CD4-positive, alpha-beta T cell (primary cell): ENCODE results near the gene AK2. TPM values are rescaled to one million over a fixed set of nuclear protein-coding genes. Genes with fewer than 3 reads are reported as not detected.
"Not testable (repeated sequence)": the region's sequence is repeated elsewhere in the genome, so short reads cannot be mapped to it uniquely, and the experiment has no call there.

Experiments
- ATAC-seq: fragments of 200-7000 bp; cut with Tn5 transposase; one replicate; pipeline ENCODE4 v1.10.0; 2022; ENCODE audit warnings: mild to moderate bottlenecking; ENCODE audit not compliant: poor library complexity
- CTCF ChIA-PET: fragments of 350-600 bp; sonication (Branson Sonifier 250); formaldehyde crosslinking; loops from one replicate; lab custom pipeline; 2021; ENCODE audit warnings: antibody characterized with exemption, inconsistent platforms; lab: Charles Lee
- POLR2A ChIA-PET: fragments of 350-600 bp; sonication (Branson Sonifier 250); formaldehyde crosslinking; loops from one replicate; lab custom pipeline; 2021; ENCODE audit warnings: antibody characterized with exemption, inconsistent platforms; lab: Charles Lee
- DNase-seq, 14 experiments: peaks; one replicate each; pipeline ENCODE4 v3.0.0-alpha.2; 2013 to 2020; ENCODE audit warnings: mixed read lengths in 2 of 14
- H3K27ac ChIP-seq, 2 donors: one replicate each; pipeline versions ENCODE4 v1.5.1 to v1.7.0; 2013; ENCODE audit warnings: low read length in 2 of 2, low read depth in 1 of 2, mild to moderate bottlenecking in 1 of 2
- H3K27me3 ChIP-seq, 2 experiments: 1 replicate in 1 of 2; 2 replicates in 1 of 2; pipeline versions ENCODE4 v1.6.1 to v1.7.0; 2013; ENCODE audit warnings: low read length in 2 of 2, control low read depth in 1 of 2, mild to moderate bottlenecking in 1 of 2, moderate library complexity in 1 of 2; ENCODE audit not compliant: insufficient read depth in 2 of 2, control insufficient read depth in 1 of 2
- H3K36me3 ChIP-seq: one replicate; pipeline ENCODE4 v1.6.1; 2013; ENCODE audit warnings: low read length, control low read depth; ENCODE audit not compliant: insufficient read depth
- H3K4me1 ChIP-seq: one replicate; pipeline ENCODE4 v1.6.1; 2013; ENCODE audit warnings: low read length, control low read depth; ENCODE audit not compliant: insufficient read depth
- H3K4me3 ChIP-seq: one replicate; pipeline ENCODE4 v1.5.1; 2013; ENCODE audit warnings: mild to moderate bottlenecking, low read length, moderate library complexity
- H3K9me3 ChIP-seq, 2 experiments: 1 replicate in 1 of 2; 2 replicates in 1 of 2; pipeline versions ENCODE4 v1.6.1 to v1.7.0; 2013; ENCODE audit warnings: low read length in 2 of 2, mild to moderate bottlenecking in 2 of 2, control low read depth in 1 of 2, moderate library complexity in 1 of 2; ENCODE audit not compliant: control insufficient read depth in 1 of 2, insufficient read depth in 1 of 2
- H3K27ac Mint-ChIP-seq: one replicate; pipeline ENCODE4 v1.8.0; 2020; ENCODE audit warnings: mixed read lengths
- H3K27me3 Mint-ChIP-seq: one replicate; pipeline ENCODE4 v1.8.0; 2021; ENCODE audit warnings: mixed read lengths
- H3K36me3 Mint-ChIP-seq: one replicate; pipeline ENCODE4 v1.8.0; 2021; ENCODE audit warnings: low read depth, mixed read lengths
- H3K4me1 Mint-ChIP-seq: one replicate; pipeline ENCODE4 v1.8.0; 2021; ENCODE audit warnings: low read depth, mixed read lengths
- H3K4me3 Mint-ChIP-seq: one replicate; pipeline ENCODE4 v1.8.0; 2020; ENCODE audit warnings: mild to moderate bottlenecking, mixed read lengths
- H3K9me3 Mint-ChIP-seq: one replicate; pipeline ENCODE4 v1.8.0; 2020; ENCODE audit warnings: mixed read lengths
- intact Hi-C, 2 experiments: fragments of 100-400 bp; cut with DNase I in 1 of 2; cut with micrococcal nuclease in 1 of 2; formaldehyde crosslinking; loops; one replicate each; pipeline versions ENCODE4 v1.15.1 to v1.9.0; 2023 to 2025; cut with DNase I, micrococcal nuclease
- total RNA-seq, 174 experiments: library from RNA in 2 of 174; stranded (reverse) in 2 of 174; gene quantifications; one replicate each; pipeline ENCODE4 v1.2.3 and lab custom pipeline; 2021 to 2026
- TF ChIP-seq, protein P1 (sequence below): fragments of 200-600 bp; IDR thresholded peaks from one replicate; pipeline ENCODE4 v1.8.0; 2022; ENCODE audit warnings: antibody characterized with exemption, mild to moderate bottlenecking

Gene AK2
- total RNA-seq, 2 experiments from 2014 or later: 25.6 to 30.4 TPM

DNA sequence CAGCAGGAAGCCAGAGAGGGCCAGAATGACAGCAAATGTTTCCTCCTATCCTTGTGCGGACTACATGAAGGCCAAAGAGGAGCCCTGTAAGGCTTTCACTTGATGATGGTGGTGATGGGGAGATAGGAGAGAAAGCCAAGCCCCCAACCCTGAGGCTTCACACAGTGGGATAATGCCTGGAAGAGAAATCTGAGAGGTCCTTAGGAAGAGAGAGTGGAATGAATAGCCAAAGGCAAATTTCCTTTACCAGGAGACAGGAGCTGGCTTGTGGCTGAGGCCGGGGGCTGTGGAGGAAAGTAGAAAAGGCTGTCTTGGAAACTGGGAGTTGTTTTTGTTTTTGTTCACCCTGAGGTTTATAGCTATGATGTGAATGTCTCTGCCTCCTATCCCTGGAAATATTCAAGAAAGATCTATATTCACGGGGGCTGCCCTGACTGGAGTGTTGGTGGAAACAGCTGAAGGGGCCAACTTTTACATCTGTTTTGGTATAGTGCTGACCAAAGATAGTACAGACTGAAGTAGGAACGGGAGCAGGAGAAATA lies 59.1 kb downstream of the AK2 start:
- no peaks in the 10 kb centered on the region for H3K36me3 ChIP-seq
- no peak overlapping the region for H3K4me3 Mint-ChIP-seq
- ChIA-PET CTCF (no interaction called here), POLR2A (interaction anchor here (1.0 to 1.3 kb wide), 2 partner anchors 12 to 13 kb away, joined by 3 to 6 read pairs; partner anchors contain the start of gene RNF19B)
- peaks cover 35% of the 10 kb centered on the region for H3K4me1 ChIP-seq
- TF ChIP-seq, protein P1, sequence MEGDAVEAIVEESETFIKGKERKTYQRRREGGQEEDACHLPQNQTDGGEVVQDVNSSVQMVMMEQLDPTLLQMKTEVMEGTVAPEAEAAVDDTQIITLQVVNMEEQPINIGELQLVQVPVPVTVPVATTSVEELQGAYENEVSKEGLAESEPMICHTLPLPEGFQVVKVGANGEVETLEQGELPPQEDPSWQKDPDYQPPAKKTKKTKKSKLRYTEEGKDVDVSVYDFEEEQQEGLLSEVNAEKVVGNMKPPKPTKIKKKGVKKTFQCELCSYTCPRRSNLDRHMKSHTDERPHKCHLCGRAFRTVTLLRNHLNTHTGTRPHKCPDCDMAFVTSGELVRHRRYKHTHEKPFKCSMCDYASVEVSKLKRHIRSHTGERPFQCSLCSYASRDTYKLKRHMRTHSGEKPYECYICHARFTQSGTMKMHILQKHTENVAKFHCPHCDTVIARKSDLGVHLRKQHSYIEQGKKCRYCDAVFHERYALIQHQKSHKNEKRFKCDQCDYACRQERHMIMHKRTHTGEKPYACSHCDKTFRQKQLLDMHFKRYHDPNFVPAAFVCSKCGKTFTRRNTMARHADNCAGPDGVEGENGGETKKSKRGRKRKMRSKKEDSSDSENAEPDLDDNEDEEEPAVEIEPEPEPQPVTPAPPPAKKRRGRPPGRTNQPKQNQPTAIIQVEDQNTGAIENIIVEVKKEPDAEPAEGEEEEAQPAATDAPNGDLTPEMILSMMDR: no peak
- peaks cover 33% of the 10 kb centered on the region for H3K4me1 Mint-ChIP-seq
- H3K4me3 ChIP-seq: no peak overlapping the region
- peaks cover 5 to 6% of the 10 kb centered on the region in 2 experiments for H3K27me3 ChIP-seq
- peak overlapping the region; percentile 21 for H3K27ac Mint-ChIP-seq
- H3K27me3 Mint-ChIP-seq: peaks cover 1% of the 10 kb centered on the region
- no peak for ATAC-seq
- H3K9me3 ChIP-seq: no peaks in the 10 kb centered on the region
- intact Hi-C loops: no loop called here
- H3K9me3 Mint-ChIP-seq: no peaks in the 10 kb centered on the region
- H3K36me3 Mint-ChIP-seq: no peaks in the 10 kb centered on the region
- DNase-seq: no peak
- no peak overlapping the region for H3K27ac ChIP-seq

DNA sequence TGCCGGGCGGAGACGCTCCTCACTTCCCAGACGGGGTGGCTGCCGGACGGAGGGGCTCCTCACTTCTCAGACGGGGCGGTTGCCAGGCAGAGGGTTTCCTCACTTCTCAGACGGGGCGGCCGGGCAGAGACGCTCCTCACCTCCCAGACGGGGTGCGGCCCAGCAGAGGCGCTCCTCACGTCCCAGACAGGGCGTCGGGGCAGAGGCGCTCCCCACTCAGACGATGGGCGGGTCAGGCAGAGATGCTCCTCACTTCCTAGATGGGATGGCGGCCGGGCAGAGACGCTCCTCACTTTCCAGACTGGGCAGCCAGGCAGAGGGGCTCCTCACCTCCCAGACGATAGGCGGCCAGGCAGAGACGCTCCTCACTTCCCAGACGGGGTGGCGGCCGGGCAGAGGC lies 61.6 kb downstream of the AK2 start:
- H3K36me3 ChIP-seq, ATAC-seq, CTCF ChIA-PET, H3K4me3 ChIP-seq, intact Hi-C loops, H3K36me3 Mint-ChIP-seq, H3K27ac ChIP-seq, H3K4me3 Mint-ChIP-seq, H3K9me3 ChIP-seq, POLR2A ChIA-PET, DNase-seq, H3K9me3 Mint-ChIP-seq, H3K27ac Mint-ChIP-seq: not testable (repeated sequence)
- peaks cover 12% of the 10 kb centered on the region for H3K4me1 ChIP-seq
- H3K4me1 Mint-ChIP-seq: peaks cover 18% of the 10 kb centered on the region
- H3K27me3 ChIP-seq: peaks cover 23% of the 10 kb centered on the region in 2 experiments
- H3K27me3 Mint-ChIP-seq: peaks cover 21% of the 10 kb centered on the region

DNA sequence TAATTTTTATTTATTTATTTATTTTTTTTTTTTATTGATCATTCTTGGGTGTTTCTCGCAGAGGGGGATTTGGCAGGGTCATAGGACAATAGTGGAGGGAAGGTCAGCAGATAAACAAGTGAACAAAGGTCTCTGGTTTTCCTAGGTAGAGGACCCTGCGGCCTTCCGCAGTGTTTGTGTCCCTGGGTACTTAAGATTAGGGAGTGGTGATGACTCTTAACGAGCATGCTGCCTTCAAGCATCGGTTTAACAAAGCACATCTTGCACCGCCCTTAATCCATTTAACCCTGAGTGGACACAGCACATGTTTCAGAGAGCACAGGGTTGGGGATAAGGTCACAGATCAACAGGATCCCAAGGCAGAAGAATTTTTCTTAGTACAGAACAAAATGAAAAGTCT lies 63.2 kb downstream of the AK2 start:
- ATAC-seq, H3K9me3 ChIP-seq, H3K36me3 ChIP-seq, H3K4me1 ChIP-seq, H3K27ac ChIP-seq, POLR2A ChIA-PET, H3K27ac Mint-ChIP-seq, H3K9me3 Mint-ChIP-seq, intact Hi-C loops, H3K36me3 Mint-ChIP-seq, H3K4me3 ChIP-seq, DNase-seq, CTCF ChIA-PET, H3K4me3 Mint-ChIP-seq: not testable (repeated sequence)
- peaks cover 23% of the 10 kb centered on the region in 2 experiments for H3K27me3 ChIP-seq
- Mint-ChIP-seq H3K4me1 (peaks cover 16% of the 10 kb centered on the region), H3K27me3 (peaks cover 21% of the 10 kb centered on the region)

DNA sequence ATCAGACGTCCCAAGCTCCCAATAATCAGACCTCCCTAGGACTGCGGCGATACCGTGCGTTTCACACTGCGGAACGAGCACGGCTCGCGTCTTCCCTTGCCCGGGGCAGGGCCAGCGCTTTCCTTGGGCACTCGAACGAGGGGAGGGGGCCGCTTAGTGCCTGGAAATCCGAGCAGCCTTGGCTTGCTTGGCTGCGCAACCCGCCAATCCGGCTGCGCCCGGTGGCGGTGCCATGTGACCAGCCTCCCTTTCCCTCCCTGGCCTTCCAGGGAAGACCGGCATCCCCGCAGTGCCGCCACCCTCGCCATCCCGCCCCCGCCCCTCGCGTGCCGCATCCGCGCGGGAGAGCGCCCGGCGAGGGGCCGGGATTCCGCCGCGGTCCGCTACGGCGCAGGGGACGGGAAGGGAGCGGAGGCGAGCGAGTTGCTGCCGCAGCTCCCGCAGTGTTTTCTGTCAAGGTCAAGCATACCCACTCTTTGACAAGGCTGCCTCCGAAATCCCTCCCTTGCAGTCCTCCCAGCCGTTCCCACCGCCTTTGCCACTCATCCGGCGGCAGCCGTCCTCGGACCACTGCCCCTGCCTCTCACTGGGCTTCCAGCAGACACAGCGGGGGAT lies 63.8 kb downstream of the AK2 start:
- peaks cover 16% of the 10 kb centered on the region for H3K4me1 Mint-ChIP-seq
- ChIA-PET CTCF (no interaction called here), POLR2A (interaction anchor here (0.5 to 1.4 kb wide), 2 partner anchors 8 to 835 kb away, joined by 3 to 6 read pairs; no protein-coding TSS in a partner anchor)
- no peak overlapping the region for H3K27ac ChIP-seq
- H3K27me3 ChIP-seq: peaks cover 23% of the 10 kb centered on the region in 2 experiments
- H3K27me3 Mint-ChIP-seq: peaks cover 21% of the 10 kb centered on the region
- TF ChIP-seq, protein P1: no peak
- H3K36me3 Mint-ChIP-seq: no peaks in the 10 kb centered on the region
- peak in 2 of 14 experiments; percentile 14 to 29 for DNase-seq
- no peaks in the 10 kb centered on the region for H3K9me3 Mint-ChIP-seq
- H3K36me3 ChIP-seq: no peaks in the 10 kb centered on the region
- H3K9me3 ChIP-seq: no peaks in the 10 kb centered on the region
- no peak overlapping the region for H3K27ac Mint-ChIP-seq
- no peak for ATAC-seq
- peaks cover 8% of the 10 kb centered on the region for H3K4me1 ChIP-seq
- H3K4me3 Mint-ChIP-seq: no peak overlapping the region
- H3K4me3 ChIP-seq: peak overlapping the region; percentile 33
- intact Hi-C loops: no loop called here
